GM19025 (cell line): Measurements from ENCODE around the gene IL22RA1.

Source experiments
- ATAC-seq: cut with Tn5 transposase; IDR thresholded peaks from one replicate; pipeline ENCODE4 v1.9.1; 2021; ENCODE audit warnings: mild to moderate bottlenecking, low read depth, moderate library complexity; ENCODE audit not compliant: unreplicated experiment

The IL22RA1 gene

DNA sequence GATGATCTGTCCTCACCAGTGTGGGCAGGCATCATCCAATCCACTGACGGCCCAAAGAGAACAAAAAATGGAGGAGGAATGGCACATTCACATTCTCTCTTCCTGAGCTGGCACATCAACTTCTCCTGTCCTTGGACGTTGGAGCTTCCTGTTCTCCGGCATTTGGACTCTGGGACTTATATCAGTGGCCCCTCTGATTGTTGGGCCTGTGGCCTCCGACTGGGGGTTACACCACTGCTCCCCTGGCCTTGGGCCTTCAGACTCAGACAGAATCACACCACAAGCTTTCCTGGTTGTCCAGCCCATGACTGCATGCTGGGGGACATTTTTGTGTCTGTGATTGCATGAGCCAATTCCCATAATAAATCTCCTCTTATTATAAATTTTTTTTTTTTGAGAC, 24.1 kb upstream of the IL22RA1 start:
- ATAC-seq: no peak

DNA sequence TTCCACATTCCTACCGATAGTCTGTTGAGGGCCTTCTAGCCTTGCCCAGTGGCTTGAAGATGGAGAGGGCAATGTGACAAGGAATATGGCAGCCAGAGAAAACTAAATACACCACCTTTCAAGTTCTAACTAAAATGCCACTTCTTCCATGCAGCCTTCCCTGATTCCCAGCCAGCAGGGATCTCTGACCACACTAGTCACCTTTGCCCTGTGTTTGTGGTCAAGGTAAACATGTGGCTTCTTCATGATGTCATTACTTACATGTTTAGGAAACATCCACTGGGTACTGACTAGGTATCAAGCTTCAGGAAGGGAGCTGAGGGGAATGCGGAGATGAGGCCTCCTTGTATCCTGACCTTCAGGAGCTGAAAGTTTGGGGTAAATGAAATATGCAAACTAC, 22.6 kb upstream of the IL22RA1 start:
- ATAC-seq: no peak

DNA sequence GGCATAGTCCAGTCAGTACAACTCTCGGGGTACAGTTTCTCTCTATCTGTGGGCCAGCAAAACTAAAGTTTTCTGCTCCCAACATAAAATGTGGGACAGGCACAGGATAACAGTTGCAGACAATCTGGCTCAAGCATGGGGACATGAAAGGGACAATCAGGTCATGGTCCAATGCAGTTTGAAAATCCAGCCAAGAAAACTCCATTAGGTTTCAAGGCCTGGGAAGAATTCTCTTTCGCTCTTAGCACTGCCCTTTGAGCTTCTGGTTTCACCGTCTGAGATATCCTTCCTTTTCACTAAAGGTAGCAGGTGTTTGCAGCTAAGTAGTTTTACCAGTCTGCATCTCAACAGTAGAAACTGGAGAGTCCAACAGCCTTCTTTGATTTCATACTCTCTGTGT, 21.1 kb upstream of the IL22RA1 start:
- no peak for ATAC-seq

DNA sequence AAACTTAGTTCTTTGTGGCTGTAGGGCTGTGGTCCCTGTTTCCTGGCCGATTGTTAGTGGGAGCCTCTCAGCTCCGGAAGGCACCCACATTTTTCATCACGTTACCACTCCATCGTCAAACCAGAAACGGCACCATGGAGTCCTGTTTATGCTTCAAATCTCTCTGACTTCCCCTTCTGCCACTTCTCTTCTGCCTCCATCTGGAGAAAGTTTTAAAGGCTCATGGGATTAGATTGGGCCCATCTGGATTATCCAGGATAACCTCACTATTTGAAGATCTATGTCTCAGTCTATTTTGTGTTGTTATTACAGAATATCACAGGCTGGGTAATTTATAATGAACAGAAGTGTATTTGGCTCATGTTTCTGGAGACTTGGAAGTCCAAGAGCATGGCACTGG, 19.3 kb upstream of the IL22RA1 start:
- ATAC-seq: no peak

DNA sequence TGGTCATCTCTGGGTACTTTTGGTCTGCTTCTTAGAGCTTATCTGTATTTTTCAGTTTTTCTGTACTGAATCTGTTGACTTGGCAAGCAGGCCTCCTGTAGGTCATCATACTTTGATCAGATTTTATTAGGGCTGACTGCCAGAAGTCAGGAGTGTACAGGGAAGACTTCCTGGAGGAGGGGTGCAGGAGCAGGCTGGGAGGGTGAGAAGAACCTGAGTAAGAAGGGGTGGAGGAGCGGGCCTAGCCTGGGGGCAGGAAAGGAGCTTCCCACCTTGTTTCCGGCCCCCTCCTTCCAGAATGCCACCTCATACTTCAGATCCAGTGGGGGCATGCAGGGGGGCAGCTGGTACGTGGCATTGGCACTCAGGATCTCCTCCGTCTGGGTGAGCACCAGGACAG, 18.3 kb upstream of the IL22RA1 start:
- no peak for ATAC-seq

DNA sequence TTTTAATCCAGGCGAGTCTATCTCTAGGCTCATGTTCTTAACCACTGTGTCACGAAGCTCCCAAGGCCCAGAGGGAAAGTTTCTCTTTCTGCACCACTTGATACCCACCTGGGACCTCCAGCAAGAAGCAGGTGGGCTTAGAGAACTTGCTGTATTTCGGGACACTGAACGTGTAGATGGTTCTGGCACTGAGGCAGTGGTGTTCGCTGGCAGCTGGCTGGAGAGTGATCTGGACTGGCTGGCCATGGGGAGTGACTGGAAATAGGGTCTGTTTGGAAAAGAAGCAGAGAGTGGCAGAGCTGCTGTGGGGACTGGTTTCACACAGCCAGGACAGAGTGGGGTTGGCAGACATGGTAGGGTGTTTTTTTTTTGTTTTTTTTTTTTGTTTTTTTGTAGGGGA, 16.4 kb upstream of the IL22RA1 start:
- no peak for ATAC-seq

DNA sequence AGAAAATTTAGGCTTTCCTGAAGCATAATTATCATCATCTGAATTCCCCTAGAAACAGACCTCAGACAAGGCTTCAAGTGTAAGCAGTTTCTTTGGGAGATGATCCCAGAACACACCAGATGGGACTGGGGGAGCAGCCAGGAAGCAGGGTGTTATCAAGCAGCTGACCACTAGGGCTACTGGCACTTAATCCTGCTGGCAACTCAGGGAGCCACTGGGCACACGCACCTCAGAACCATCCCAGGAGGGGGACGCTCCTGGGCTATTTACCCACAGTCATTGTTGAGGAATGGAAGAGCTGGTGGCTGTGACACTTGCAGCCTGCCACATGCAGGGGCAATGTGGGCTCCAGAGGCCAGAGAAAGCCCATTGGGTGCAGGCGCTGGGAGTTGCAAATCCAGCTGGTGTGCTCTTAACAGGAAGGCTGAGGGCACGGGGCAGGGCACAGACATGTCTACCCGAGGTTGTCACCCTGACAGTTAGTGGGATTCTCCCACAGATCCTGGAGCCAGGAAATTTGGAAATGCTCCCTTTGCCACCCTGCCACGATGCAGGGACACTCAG, 15.1 kb upstream of the IL22RA1 start:
- no peak for ATAC-seq

DNA sequence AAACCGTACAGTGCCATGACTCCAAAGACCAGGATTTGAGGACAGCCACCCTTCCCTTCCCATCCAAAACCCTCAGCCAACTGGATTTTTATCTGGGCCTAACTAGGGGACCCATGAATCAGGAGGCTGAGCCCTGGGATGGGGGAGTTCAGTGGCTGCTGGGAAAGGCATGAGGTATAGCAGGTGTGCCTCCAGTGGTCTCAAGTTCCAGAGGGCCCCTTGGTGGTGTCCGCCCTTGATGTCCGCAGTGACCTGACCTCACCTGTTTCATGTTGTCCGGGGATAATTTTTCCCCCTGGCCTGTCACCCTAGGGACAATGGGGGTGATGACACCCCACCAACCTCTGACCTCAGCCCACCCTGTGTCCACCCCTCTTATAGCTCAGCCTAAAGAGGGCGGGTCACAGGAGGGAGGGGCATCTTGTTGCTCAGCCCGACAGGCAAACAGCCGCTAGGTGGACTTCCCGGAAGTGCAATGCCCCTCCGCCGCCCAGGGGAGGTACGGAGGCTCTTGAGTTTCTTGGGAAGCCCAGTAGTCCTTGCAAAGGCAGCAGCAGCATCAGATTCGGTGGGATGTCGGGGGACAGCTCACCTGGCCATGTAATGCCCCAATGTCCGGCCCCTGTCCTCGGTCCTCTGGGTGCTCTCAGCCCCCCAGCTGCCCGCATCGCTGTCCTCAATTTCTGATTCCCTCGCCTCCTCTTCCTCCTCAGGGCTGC, 13.8 kb upstream of the IL22RA1 start:
- no peak for ATAC-seq

DNA sequence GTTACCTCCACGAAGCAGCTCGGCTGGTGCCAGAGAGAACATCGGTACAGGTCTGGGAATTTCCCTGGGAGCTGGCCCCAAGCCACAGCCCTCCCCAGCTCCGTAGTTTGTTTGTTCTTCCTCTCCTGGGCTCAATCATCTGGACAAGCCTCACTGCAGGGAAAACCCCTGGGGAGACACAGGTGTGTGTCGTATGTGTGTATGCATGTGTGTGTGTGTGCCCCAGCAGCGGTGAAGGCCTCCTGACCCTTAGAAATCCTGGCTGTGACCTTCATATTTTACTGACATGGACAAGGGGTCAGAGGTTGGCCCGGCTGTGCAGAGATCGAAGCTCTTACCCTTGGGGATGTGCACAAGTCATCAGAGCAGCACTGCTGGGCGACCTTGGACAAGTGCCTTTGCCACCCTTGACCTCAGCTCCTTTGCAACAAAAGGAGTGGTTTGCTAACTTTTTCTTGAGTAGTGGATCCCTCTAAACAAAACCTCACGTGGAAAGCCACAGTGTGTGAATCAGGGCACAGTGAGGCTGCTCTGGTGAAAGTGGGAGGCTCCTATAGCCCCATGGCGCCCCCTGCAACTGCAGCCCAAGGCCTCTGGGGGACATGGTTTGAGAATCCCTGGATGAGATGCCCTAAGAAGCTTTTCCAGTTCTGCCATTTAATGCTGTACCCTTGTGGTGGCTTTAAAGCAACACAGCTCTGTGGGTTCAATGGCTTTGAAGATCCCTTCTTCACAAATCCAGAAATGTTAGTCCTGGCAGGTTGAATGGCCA, 12.3 kb upstream of the IL22RA1 start:
- ATAC-seq: no peak

DNA sequence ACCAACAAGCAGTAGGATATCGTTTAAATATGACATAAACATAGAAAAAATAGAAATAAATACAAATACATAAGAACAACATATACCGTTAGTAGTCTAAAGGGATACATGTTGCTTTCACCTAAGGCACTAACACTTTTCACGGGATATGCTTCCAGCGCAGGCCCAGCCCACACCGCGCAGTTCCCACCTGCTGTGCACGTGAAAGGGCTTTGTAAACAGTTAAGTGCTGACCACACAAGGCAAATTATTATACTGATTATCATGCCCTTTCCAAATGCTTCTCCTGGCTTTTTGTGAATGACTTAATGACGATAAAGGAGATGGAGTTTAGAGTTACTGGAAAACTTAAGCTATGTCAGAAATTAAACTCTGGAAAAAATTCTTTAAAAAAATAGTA, 11.3 kb upstream of the IL22RA1 start:
- no peak for ATAC-seq

DNA sequence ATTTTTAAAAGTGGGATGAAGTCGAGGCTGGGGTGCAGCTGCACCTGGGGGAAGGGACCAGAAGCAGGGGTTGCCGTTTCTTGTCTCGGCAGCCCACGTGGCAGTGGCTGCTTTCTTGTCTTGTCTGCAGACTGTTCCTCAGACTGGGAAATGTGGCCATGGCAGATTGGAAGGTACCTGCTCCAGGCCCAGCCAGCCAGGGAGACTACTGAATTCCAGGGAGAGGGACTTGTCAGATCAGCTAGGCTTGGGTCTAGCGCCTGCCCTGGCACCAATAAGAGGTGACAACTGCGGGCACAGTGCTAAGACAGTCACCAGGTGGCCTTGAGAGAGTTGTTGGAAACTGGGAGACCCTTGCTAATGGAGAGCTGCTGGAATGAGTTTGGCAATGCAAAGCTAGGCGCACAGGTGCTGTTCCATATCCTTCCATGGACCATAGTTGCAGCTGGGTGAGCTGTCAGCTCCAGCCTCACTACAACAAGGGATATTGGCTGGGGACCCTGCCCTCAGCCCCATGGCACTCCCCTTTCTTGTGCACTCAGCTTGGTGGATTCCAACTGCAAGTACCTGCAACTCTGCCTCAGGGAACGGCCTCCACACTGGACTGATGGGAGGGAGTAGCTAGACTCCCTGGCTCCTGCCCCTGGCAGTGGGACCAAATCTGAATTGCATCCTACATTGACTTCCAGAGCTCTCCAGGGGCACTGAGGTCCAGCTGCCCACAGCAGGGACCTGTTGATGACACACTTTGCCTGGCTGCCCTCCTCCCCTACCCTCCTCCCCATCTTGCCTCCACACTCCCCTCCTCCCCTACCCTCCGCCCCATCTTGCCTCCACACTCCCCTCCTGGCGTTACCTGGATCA, 9.9 kb upstream of the IL22RA1 start:
- ATAC-seq: no peak

DNA sequence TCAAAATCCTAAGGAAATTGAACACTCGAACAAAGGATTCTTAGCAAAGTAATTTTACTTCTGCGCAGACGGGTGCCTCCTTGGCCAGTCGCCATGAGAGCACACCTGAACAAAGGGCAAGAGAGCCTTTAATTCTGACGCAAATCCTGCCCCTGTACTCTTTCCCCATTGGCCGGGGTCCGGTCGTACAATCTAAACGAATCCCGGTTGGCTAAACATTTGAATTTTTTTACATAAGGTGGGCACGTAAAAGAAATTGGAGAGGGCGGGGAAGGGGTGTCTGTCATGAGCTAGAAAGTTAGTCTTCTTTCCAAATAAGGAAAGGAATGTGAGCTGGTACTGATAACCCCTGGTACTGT, 8.2 kb upstream of the IL22RA1 start:
- no peak for ATAC-seq

DNA sequence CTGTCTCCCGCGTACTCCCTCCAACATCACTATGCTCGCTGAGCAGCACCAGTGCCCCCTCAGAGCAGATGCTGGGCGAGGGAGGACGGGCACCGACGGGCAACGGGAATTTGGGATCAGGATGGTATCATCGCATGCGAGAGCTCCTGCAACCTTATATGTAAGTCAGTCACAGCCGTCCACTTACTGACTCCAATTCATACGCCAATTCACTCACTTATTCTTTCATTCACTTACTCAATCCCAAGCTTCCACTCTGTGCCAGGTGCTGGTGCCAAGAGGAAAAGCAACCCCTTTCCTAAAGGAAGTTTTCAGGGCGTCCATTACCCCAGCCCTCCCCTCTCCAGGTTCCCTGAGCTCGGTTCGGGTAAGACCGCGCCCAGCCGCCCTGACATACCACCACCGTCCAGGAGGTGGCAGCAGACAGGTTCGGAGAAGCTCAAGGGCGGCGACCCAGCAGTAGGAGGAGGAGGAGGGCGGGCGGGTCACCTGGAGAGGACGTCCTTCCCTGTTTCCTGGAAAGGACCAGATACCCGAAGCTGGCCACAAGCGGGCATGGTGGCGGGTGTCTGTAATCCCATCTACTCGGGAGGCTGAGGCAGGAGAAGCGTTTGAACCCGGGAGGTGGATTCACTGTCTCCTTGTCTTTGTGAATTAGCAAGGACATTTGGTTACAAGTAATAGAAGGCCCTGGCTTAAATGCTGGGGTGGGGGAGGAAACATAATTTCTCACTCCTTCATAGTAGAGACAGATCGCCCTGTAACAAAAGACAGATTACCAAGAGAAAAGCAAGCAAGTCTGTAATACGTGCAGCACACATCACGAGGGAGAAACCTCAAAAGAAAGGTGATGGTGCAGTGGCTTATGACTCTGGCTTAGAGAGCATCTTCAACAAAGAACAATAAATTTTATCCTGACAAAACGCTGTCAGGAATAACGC, 7.6 kb upstream of the IL22RA1 start:
- no peak for ATAC-seq

DNA sequence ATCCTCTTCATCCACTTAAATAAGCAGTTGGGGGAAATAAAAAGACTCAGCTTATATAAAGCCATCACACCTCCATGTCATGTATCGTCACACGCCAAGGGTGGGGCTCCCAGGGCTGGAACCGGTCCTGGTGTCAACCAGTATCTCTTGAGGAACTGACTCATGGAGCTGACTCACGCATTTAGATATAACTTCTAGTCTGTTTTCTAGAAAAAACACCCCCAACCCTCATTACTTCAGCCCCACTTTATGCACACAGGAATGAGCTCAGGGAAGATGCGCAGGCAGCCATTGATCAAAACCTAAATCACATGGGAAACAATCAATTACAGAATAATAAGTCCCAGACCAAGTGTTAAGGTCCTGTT, 6.9 kb upstream of the IL22RA1 start:
- ATAC-seq: no peak

DNA sequence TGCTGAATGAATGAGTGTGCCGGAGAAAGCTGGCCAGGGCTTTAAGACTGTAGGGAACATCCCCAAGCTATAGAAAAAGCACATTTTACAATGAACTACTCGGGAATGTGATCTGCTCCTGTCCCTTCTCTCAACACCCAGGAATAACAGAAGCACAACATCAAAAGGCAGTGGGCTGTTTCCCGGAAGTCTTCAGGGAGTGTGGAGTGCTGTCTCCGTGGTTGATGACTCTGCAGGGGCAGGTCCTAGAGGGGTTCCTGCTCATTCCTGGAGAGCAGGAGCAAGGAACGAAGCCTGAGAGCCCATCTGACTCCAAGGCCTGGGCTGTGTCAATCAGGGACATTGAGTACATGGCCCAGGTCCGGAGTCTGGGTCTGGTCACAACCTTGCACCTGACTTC, 4.9 kb upstream of the IL22RA1 start:
- ATAC-seq: no peak

DNA sequence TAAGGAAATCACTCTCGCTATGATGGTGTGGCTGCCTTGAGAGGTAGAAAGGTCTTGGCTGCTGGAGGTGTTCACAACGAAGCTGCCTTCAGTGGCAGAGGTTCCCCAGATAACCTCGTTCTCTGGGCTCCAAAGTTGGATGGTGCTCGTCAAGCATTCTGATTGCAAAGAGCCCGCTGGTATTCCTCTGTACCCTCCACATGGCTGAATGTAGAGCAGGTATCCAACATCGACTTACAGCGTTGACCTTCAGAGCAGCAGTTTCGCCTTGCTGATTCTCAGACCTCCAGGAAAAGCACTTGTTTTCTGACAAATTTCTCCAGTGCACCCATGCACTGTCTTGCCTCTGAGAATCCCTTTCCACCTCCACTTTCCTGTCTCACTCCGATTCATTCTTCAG, 4.3 kb upstream of the IL22RA1 start:
- no peak for ATAC-seq

DNA sequence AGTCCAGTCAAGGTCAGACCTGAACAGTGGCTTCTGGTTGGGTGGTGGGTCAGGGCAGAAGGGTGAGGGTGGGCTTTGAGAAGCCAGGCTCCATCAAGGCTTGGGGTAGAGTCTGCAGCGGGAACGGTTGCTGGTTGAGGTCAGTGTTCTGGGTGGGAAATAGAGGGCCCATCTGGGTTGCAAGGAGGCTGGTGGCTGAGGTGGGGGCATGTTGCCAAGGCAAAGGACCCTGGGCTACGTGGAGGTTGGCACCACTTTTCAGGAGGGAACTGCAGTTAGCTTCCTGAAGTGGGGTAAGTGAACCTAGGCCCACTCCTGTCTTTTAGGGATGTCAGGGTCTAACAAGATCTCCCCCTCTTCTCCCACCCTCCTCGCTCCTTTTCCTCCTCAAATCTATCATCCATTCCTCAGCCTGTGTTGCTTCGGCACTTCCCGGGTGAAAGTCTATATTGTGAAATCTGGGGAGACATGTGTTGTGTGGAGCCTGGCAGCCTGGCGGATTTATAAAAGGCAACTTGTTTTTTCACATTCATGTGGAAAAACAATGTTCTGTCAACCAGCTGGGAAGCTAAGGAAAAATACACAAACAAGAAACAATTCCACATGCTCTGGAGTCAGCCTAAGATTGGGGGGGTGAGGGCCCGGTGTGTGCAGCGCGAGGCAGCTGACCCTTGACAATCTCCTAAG, 1.5 kb downstream of the IL22RA1 start:
- ATAC-seq: no peak

DNA sequence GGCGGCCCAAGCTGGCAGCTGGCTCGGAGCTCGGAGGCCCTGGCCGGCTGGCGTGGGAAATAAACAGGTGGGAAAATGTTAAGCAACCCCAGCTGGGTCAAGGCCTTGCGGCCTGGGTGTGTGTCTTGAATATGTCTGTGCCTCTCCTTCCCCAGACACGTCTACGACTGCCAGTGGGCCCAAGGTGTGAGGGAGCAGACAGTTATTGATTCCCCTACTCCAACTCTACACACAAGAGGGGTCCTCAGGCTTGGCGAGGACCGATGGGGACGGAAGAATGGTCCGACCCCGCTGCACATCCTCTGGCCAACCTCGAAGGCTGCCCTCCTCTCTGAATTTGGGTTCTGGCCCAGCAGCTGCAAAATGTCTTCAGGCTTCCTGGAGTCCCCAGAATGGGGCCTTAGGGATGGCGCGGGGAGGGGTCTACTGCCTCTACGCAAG, 2.2 kb downstream of the IL22RA1 start:
- no peak for ATAC-seq

DNA sequence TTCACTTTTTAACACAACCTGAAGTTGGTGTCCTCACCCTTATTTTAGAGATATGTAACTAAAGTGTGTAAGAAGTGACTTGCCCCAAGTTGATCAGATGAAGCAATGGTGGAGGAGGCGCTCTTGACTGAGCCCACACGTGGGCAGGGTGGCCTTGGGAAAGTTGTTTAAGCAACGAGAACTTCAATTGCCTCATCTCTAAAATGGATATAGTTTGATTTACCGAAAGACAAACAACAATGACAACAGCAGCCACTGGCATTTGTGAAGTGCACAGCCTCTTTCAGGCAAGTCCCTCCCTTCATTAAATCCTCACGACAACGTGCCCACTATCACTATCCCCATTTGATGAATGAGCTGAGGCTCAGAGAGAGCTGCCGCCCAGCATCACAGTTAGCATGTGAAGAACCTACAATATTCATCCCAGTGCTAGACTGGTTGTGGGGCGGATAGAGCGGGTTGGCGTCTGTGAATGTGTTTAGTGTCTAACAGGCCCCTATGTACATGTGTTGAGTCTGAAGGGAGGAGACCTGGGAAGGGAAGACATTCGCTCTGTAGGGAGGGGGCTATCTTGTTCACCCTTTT, 3.0 kb downstream of the IL22RA1 start:
- ATAC-seq: no peak
